K562 (cell line): Measurements from ENCODE around the gene PLXNB2. TPM values are rescaled to one million over a fixed set of nuclear protein-coding genes. Genes with fewer than 3 reads are reported as not detected.
A peak's percentile ranks its signal among the peaks of the same experiment; 100 is the strongest.

Source experiments
- ARNT ChIP-seq, 2 experiments: fragments of 450-650 bp; IDR thresholded peaks; 2 replicates each; pipeline ENCODE4 v1.6.1; 2016; ENCODE audit warnings: mild to moderate bottlenecking in 1 of 2
- BDP1 ChIP-seq: IDR thresholded peaks from 3 replicates; pipeline ENCODE4 v1.6.1; 2011; ENCODE audit not compliant: insufficient read length, insufficient read depth
- BHLHE40 ChIP-seq: IDR thresholded peaks from 2 replicates; pipeline ENCODE4 v1.6.1; 2011; ENCODE audit warnings: low read length, improper control_type of control experiment
- CHD4 ChIP-seq: fragments of 200-600 bp; sonication (generic); IDR thresholded peaks from 3 replicates; pipeline ENCODE4 v1.6.1; 2012; ENCODE audit warnings: low read depth, mild to moderate bottlenecking, mixed read lengths, low read length, inconsistent platforms; ENCODE audit not compliant: insufficient read depth, insufficient replicate concordance, poor library complexity, severe bottlenecking
- EP400 ChIP-seq: fragments of 450-650 bp; IDR thresholded peaks from 2 replicates; pipeline ENCODE4 v1.6.1; 2017; ENCODE audit warnings: antibody characterized with exemption, mild to moderate bottlenecking, moderate library complexity
- HDAC3 ChIP-seq: fragments of 450-650 bp; IDR thresholded peaks from 2 replicates; pipeline ENCODE4 v1.6.1; 2018; ENCODE audit warnings: borderline replicate concordance, mild to moderate bottlenecking, moderate library complexity; ENCODE audit not compliant: partially characterized antibody
- HMG20B ChIP-seq: fragments of 250-450 bp; sonication (Bioruptor Pico); IDR thresholded peaks from 2 replicates; pipeline ENCODE4 v1.5.0; 2021; ENCODE audit warnings: mild to moderate bottlenecking
- KDM1A ChIP-seq, 2 experiments: fragments of 450-650 bp; IDR thresholded peaks; 2 replicates each; pipeline ENCODE4 v1.6.1; 2016; ENCODE audit warnings: mild to moderate bottlenecking in 2 of 2
- PHF20 ChIP-seq: fragments of 450-650 bp; IDR thresholded peaks from 2 replicates; pipeline ENCODE4 v1.6.1; 2018; ENCODE audit not compliant: partially characterized antibody
- RAD51 ChIP-seq: fragments of 450-650 bp; IDR thresholded peaks from 2 replicates; pipeline ENCODE4 v1.7.1; 2016; ENCODE audit warnings: low read depth, mild to moderate bottlenecking, borderline replicate concordance
- RBM22 ChIP-seq: fragments of 200-400 bp; formaldehyde crosslinking; IDR thresholded peaks from 2 replicates; pipeline ENCODE4 v1.6.1; 2018; ENCODE audit warnings: low read length, low read depth; ENCODE audit not compliant: poor library complexity, severe bottlenecking
- RBM39 ChIP-seq: fragments of 200-400 bp; formaldehyde crosslinking; optimal IDR thresholded peaks from 2 replicates; pipeline ENCODE3; 2018; ENCODE audit warnings: low read depth, low read length
- ZBTB8A ChIP-seq: fragments of 450-650 bp; IDR thresholded peaks from 2 replicates; pipeline ENCODE4 v1.6.1; 2018; ENCODE audit warnings: mild to moderate bottlenecking, moderate library complexity; ENCODE audit not compliant: partially characterized antibody
- ZNF174 ChIP-seq: fragments of 250-450 bp; sonication (Bioruptor Pico); IDR thresholded peaks from 2 replicates; pipeline ENCODE4 v1.4.0; 2020; ENCODE audit warnings: mild to moderate bottlenecking
- ZNF384 ChIP-seq: IDR thresholded peaks from 2 replicates; pipeline ENCODE4 v1.6.1; 2012; ENCODE audit warnings: low read depth, low read length, improper control_type of control experiment
- ZNF431 ChIP-seq: sonication (generic); formaldehyde crosslinking; IDR thresholded peaks from 2 replicates; pipeline ENCODE4 v1.8.0; 2022; ENCODE audit warnings: mild to moderate bottlenecking, missing genetic modification reagents
- polyA plus RNA-seq, 8 experiments: library from polyadenylated mRNA; depleted of rRNA in 4 of 8; stranded (reverse) in 5 of 8; unstranded in 3 of 8; fragments of >200 nt; fragmentation: Nextera tagmentation in 2 of 8; fragmentation: Illumina TruSeq in 1 of 8; extraction: Ambion mirVana in 2 of 8; extraction: Trizol in 1 of 8; gene quantifications; 2 replicates each; pipeline versions ENCODE4 v1.2.1 to v1.2.3, GENCODE V29; 2011 to 2014; ENCODE audit warnings: inconsistent platforms in 1 of 8, missing spikeins in 1 of 8
- total RNA-seq, 7 experiments: library from RNA; depleted of rRNA in 6 of 7; stranded (reverse); fragments of >200 nt in 6 of 7; fragmentation: Illumina TruSeq in 2 of 7; extraction: Trizol in 2 of 7; gene quantifications; 2 replicates each; pipeline versions ENCODE4 v1.2.1 to v1.2.3, GENCODE V29; 2011 to 2021; ENCODE audit warnings: low replicate concordance in 1 of 7
- TF ChIP-seq, protein P1 (sequence below): fragments of 250-450 bp; sonication (Bioruptor Pico); IDR thresholded peaks from 2 replicates; pipeline ENCODE4 v1.4.0; 2020; ENCODE audit warnings: borderline replicate concordance
- TF ChIP-seq, protein P2 (sequence below): sonication (generic); formaldehyde crosslinking; IDR thresholded peaks from 2 replicates; pipeline ENCODE4 v1.8.0; 2022; ENCODE audit warnings: mild to moderate bottlenecking, missing genetic modification reagents
- TF ChIP-seq, protein P3 (sequence below): fragments of 450-650 bp; IDR thresholded peaks from 2 replicates; pipeline ENCODE4 v1.6.1; 2017; ENCODE audit warnings: mild to moderate bottlenecking, moderate library complexity
- TF ChIP-seq, protein P4 (sequence below), 2 experiments: fragments of 450-650 bp in 1 of 2; sonication (generic) in 1 of 2; formaldehyde crosslinking in 1 of 2; IDR thresholded peaks in 1 of 2; conservative IDR thresholded peaks in 1 of 2; 2 replicates each; pipeline versions ENCODE4 v1.6.1 to v1.8.1; 2016 to 2023; ENCODE audit warnings: mild to moderate bottlenecking in 2 of 2, moderate library complexity in 2 of 2, inconsistent platforms in 1 of 2, missing genetic modification reagents in 1 of 2
- TF ChIP-seq, protein P5 (sequence below): sonication (generic); formaldehyde crosslinking; IDR thresholded peaks from 2 replicates; pipeline ENCODE4 v1.8.0; 2022; ENCODE audit warnings: missing genetic modification reagents, mild to moderate bottlenecking, moderate library complexity, borderline replicate concordance

Gene PLXNB2
- total and polyA plus RNA-seq, 9 of the 15 experiments (the other 6 are each of a cell fraction or from before 2014, with no cell fraction given): 0.15 to 45.1 (median 13.6) TPM

DNA sequence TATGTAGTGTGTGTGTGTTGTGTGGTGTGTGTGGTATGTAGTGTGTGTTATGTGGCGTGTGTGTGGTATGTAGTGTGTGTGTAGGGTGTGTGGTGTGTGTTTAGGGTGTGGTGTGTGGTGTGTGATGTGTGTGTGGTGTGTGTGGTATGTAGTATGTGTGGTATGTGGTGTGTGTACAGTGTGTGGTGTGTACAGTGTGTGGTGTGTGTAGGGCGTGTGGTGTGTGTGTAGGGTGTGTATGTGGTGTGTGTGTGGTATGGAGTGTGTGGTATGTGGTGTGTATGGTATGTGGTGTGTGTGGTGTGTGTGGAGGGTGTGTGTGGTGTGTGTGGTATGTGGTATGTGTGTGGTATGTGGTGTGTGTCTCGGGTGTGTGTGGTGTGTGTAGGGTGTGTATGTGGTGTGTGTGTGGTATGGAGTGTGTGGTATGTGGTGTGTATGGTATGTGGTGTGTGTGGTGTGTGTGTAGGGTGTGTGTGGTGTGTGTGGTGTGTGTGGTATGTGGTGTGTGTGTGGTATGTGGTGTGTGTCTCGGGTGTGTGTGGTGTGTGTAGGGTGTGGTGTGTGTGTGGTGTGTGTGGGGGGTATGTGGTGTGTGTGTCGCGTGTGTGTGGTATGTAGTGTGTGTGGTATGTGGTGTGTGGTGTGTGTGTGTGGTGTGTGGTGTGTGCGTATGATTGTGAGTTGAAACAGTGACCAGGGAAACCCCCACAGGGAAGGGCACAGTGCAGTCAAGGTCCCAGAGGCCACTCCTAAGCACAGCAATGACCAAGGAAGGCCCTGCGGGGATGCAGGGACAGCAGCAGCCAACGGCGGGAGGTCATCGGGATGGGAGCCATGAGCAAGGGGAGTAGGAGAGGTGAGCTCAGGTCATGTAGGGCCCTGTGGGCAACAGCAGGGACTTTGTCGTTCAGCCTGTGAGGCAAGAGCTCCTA lies 32.8 kb upstream of the PLXNB2 start (continued):
- TF ChIP-seq, protein P1, sequence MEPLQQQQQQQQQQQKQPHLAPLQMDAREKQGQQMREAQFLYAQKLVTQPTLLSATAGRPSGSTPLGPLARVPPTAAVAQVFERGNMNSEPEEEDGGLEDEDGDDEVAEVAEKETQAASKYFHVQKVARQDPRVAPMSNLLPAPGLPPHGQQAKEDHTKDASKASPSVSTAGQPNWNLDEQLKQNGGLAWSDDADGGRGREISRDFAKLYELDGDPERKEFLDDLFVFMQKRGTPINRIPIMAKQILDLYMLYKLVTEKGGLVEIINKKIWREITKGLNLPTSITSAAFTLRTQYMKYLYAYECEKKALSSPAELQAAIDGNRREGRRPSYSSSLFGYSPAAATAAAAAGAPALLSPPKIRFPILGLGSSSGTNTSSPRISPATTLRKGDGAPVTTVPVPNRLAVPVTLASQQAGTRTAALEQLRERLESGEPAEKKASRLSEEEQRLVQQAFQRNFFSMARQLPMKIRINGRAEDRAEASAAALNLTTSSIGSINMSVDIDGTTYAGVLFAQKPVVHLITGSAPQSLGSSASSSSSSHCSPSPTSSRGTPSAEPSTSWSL (CRISPR knock-in tag): no peak
- no peak for TF ChIP-seq ZNF431 (CRISPR knock-in tag)
- TF ChIP-seq RBM39: no peak
- TF ChIP-seq, protein P2, sequence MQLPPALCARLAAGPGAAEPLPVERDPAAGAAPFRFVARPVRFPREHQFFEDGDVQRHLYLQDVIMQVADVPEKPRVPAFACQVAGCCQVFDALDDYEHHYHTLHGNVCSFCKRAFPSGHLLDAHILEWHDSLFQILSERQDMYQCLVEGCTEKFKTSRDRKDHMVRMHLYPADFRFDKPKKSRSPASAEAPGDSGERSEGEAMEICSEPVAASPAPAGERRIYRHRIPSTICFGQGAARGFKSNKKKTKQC: no peak
- no peak for TF ChIP-seq ZNF174 (CRISPR knock-in tag)
- peak; percentile 57 for TF ChIP-seq CHD4
- TF ChIP-seq BDP1: no peak
- no peak for TF ChIP-seq RBM22
- TF ChIP-seq, protein P3, sequence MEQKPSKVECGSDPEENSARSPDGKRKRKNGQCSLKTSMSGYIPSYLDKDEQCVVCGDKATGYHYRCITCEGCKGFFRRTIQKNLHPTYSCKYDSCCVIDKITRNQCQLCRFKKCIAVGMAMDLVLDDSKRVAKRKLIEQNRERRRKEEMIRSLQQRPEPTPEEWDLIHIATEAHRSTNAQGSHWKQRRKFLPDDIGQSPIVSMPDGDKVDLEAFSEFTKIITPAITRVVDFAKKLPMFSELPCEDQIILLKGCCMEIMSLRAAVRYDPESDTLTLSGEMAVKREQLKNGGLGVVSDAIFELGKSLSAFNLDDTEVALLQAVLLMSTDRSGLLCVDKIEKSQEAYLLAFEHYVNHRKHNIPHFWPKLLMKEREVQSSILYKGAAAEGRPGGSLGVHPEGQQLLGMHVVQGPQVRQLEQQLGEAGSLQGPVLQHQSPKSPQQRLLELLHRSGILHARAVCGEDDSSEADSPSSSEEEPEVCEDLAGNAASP: peak; percentile 45; the same call in 1 of the 2 replicates
- peak; percentile 78 for TF ChIP-seq PHF20
- TF ChIP-seq, protein P4, sequence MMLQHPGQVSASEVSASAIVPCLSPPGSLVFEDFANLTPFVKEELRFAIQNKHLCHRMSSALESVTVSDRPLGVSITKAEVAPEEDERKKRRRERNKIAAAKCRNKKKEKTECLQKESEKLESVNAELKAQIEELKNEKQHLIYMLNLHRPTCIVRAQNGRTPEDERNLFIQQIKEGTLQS (IDR thresholded peaks at IDR 0.05): no peak
- TF ChIP-seq, protein P4 (CRISPR knock-in tag; conservative IDR thresholded peaks at IDR 0.05): no peak
- TF ChIP-seq ARNT (IDR thresholded peaks at IDR 0.05): no peak
- no peak for TF ChIP-seq EP400
- TF ChIP-seq ZNF384: no peak
- no peak for TF ChIP-seq ZBTB8A
- TF ChIP-seq HMG20B (CRISPR knock-in tag): no peak
- no peak for TF ChIP-seq BHLHE40
- no peak for TF ChIP-seq HDAC3
- TF ChIP-seq KDM1A (IDR thresholded peaks at IDR 0.05): 0 out of 4 replicates have a peak, but pooled peaks of 1 of the 2 experiments have one; percentile 20
- no peak for TF ChIP-seq RAD51
- TF ChIP-seq, protein P5, sequence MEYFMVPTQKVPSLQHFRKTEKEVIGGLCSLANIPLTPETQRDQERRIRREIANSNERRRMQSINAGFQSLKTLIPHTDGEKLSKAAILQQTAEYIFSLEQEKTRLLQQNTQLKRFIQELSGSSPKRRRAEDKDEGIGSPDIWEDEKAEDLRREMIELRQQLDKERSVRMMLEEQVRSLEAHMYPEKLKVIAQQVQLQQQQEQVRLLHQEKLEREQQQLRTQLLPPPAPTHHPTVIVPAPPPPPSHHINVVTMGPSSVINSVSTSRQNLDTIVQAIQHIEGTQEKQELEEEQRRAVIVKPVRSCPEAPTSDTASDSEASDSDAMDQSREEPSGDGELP (CRISPR knock-in tag): 0 out of 2 replicates have a peak, but pooled peaks have one; percentile 25
